HCT116 (cell line): ENCODE measurements around the gene C3orf20. TPM values are rescaled to one million over a fixed set of nuclear protein-coding genes. Genes with fewer than 3 reads are reported as not detected.

Source experiments
- ATAC-seq: fragments of 200-7000 bp; cut with Tn5 transposase; 2 replicates; pipeline ENCODE4 v1.9.1; 2020; ENCODE audit warnings: mild to moderate bottlenecking, moderate library complexity
- BruUV-seq: library from RNA; stranded (reverse); fragments of 400-500 nt; replicated peaks from 2 replicates; lab custom pipeline; 2021; lab: Mats Ljungman, UMichigan
- CTCF ChIA-PET: fragments of 300-600 bp; sonication (Branson Sonifier 250); formaldehyde crosslinking; loops from one replicate; lab custom pipeline; 2021; ENCODE audit warnings: antibody characterized with exemption; lab: Charles Lee
- POLR2A ChIA-PET: fragments of 300-600, 350-600 bp; sonication (Branson Sonifier 250); formaldehyde crosslinking; loops from one replicate; lab custom pipeline; 2021; ENCODE audit warnings: antibody characterized with exemption; lab: Charles Lee
- RAD21 ChIA-PET, 2 experiments: fragments of 300-600 bp; sonication (Branson Sonifier 250); formaldehyde crosslinking; loops; one replicate each; lab custom pipeline; 2023; ENCODE audit warnings: low total read pairs in 2 of 2; ENCODE audit not compliant: uncharacterized antibody in 2 of 2, unreplicated experiment in 2 of 2, low non-redundant PET in 1 of 2; lab: Charles Lee
- DNase-seq: peaks from one replicate; pipeline ENCODE4 v3.0.0-alpha.2; 2010; ENCODE audit warnings: low read depth, low spot score
- H2AFZ ChIP-seq: fragments of 200-600 bp; shearing (Covaris generic), sonication (generic); 2 replicates; pipeline ENCODE4 v1.6.1; 2017; ENCODE audit warnings: low read depth, mixed run types, mixed read lengths, antibody characterized with exemption, low read length; ENCODE audit not compliant: poor library complexity, severe bottlenecking
- H3K27ac ChIP-seq: 2 replicates; pipeline ENCODE4 v1.5.1; 2012; ENCODE audit warnings: low read depth, low read length
- H3K27me3 ChIP-seq: fragments of 200-600 bp; sonication (generic); 2 replicates; pipeline ENCODE4 v1.6.1; 2016; ENCODE audit warnings: mixed run types, low read length, mixed read lengths; ENCODE audit not compliant: insufficient read depth
- H3K36me3 ChIP-seq, 2 experiments: fragments of 200-500 bp in 1 of 2; fragments of 200-600 bp in 1 of 2; sonication (Bioruptor generic) in 1 of 2; sonication (generic) in 1 of 2; 2 replicates each; pipeline versions ENCODE4 v1.5.1 to v1.6.1; 2014 to 2016; ENCODE audit warnings: low read length in 2 of 2, inconsistent platforms in 1 of 2, mixed read lengths in 1 of 2, mixed run types in 1 of 2; ENCODE audit not compliant: insufficient read depth in 2 of 2, control insufficient read depth in 1 of 2
- H3K4me1 ChIP-seq, 2 experiments: fragments of 200-600 bp in 1 of 2; sonication (generic) in 1 of 2; 2 replicates each; pipeline versions ENCODE4 v1.5.1 to v1.6.1; 2012 to 2017; ENCODE audit warnings: low read length in 2 of 2, inconsistent platforms in 1 of 2, mild to moderate bottlenecking in 1 of 2, mixed read lengths in 1 of 2, mixed run types in 1 of 2, moderate library complexity in 1 of 2; ENCODE audit not compliant: insufficient read depth in 2 of 2, control insufficient read depth in 1 of 2
- H3K4me2 ChIP-seq: fragments of 200-600 bp; sonication (generic); 2 replicates; pipeline ENCODE4 v1.6.1; 2017; ENCODE audit warnings: mixed run types, low read length, mixed read lengths
- H3K4me3 ChIP-seq, 2 experiments: fragments of 200-600 bp in 1 of 2; sonication (generic) in 1 of 2; replicated peaks in 1 of 2; 2 replicates each; pipeline ENCODE4 v1.5.1; 2011 to 2016; ENCODE audit warnings: low read length in 2 of 2, control low read depth in 1 of 2, low read depth in 1 of 2, mild to moderate bottlenecking in 1 of 2, mixed read lengths in 1 of 2, mixed run types in 1 of 2
- H3K79me2 ChIP-seq: fragments of 200-600 bp; sonication (generic); 2 replicates; pipeline ENCODE4 v1.6.1; 2017; ENCODE audit warnings: mild to moderate bottlenecking, mixed run types, low read length, moderate library complexity, mixed read lengths; ENCODE audit not compliant: insufficient read depth
- H3K9ac ChIP-seq: fragments of 200-600 bp; sonication (generic); 2 replicates; pipeline ENCODE4 v1.6.1; 2016; ENCODE audit warnings: low read length, mixed read lengths
- H3K9me2 ChIP-seq: fragments of 200-600 bp; sonication (generic), shearing (Covaris generic); 2 replicates; pipeline ENCODE4 v1.6.1; 2017; ENCODE audit warnings: mixed run types, mild to moderate bottlenecking, moderate library complexity; ENCODE audit not compliant: insufficient read depth
- H3K9me3 ChIP-seq, 2 experiments: fragments of 200-500 bp in 1 of 2; fragments of 200-600 bp in 1 of 2; sonication (Bioruptor generic) in 1 of 2; sonication (generic) in 1 of 2; 2 replicates each; pipeline ENCODE4 v1.6.1; 2014 to 2017; ENCODE audit warnings: low read length in 2 of 2, mixed read lengths in 2 of 2, inconsistent platforms in 1 of 2, low read depth in 1 of 2, mild to moderate bottlenecking in 1 of 2, mixed run types in 1 of 2, moderate library complexity in 1 of 2; ENCODE audit not compliant: control insufficient read depth in 1 of 2, insufficient read depth in 1 of 2
- H4K20me1 ChIP-seq: fragments of 200-600 bp; sonication (generic), shearing (Covaris generic); 2 replicates; pipeline ENCODE4 v1.6.1; 2017; ENCODE audit warnings: mixed run types, mild to moderate bottlenecking, moderate library complexity; ENCODE audit not compliant: insufficient read depth
- CEBPB ChIP-seq: IDR thresholded peaks from 2 replicates; pipeline ENCODE4 v1.6.1; 2012; ENCODE audit warnings: low read depth
- EGR1 ChIP-seq: IDR thresholded peaks from 2 replicates; pipeline ENCODE4 v1.6.1; 2012; ENCODE audit warnings: low read depth
- EZH2 ChIP-seq: fragments of 200-600 bp; sonication (generic); IDR thresholded peaks from 2 replicates; pipeline ENCODE4 v1.6.1; 2017; ENCODE audit warnings: antibody characterized with exemption, mixed run types
- JUND ChIP-seq: IDR thresholded peaks from 2 replicates; pipeline ENCODE4 v1.6.1; 2012
- MAX ChIP-seq: IDR thresholded peaks from 2 replicates; pipeline ENCODE4 v1.6.1; 2012
- POLR2A ChIP-seq: IDR thresholded peaks from 2 replicates; pipeline ENCODE4 v1.7.0; 2011; ENCODE audit warnings: borderline replicate concordance; ENCODE audit not compliant: insufficient read depth, insufficient read length; ENCODE audit errors: extremely low read depth
- RAD21 ChIP-seq: IDR thresholded peaks from 2 replicates; pipeline ENCODE4 v1.6.1; 2012; ENCODE audit warnings: low read depth, mild to moderate bottlenecking
- SP1 ChIP-seq: IDR thresholded peaks from 2 replicates; pipeline ENCODE4 v1.6.1; 2012; ENCODE audit warnings: low read depth
- SRF ChIP-seq: IDR thresholded peaks from 2 replicates; pipeline ENCODE4 v1.6.1; 2012; ENCODE audit warnings: low read depth
- TCF7L2 ChIP-seq: IDR thresholded peaks from 2 replicates; pipeline ENCODE4 v1.7.0; 2011; ENCODE audit warnings: borderline replicate concordance, inconsistent platforms; ENCODE audit not compliant: insufficient read depth, insufficient read length; ENCODE audit errors: extremely low read depth
- ZBTB33 ChIP-seq: IDR thresholded peaks from 2 replicates; pipeline ENCODE4 v1.6.1; 2011; ENCODE audit warnings: mild to moderate bottlenecking, low read length, moderate library complexity; ENCODE audit not compliant: insufficient replicate concordance; ENCODE audit errors: extremely low read depth
- ZFX ChIP-seq: fragments of 450-650 bp; IDR thresholded peaks from 2 replicates; pipeline ENCODE4 v1.6.1; 2017
- ZNF274 ChIP-seq: fragments of 200-500 bp; sonication (Bioruptor generic); IDR thresholded peaks from 2 replicates; pipeline ENCODE4 v1.6.1; 2014; ENCODE audit warnings: mild to moderate bottlenecking, low read depth, low read length, inconsistent platforms
- intact Hi-C: fragments of 100-400 bp; cut with micrococcal nuclease; formaldehyde crosslinking; loops from 2 replicates; pipeline ENCODE4 v1.10.0; 2022
- total RNA-seq: library from RNA; stranded (reverse); gene quantifications from one replicate; pipeline ENCODE4 v1.2.1, GENCODE V29; 2021; ENCODE audit not compliant: unreplicated experiment

Gene C3orf20
- total RNA-seq, 1 experiment from 2014 or later, result 0.20 TPM

GRCh38 chr3:14806641-14807263 lies 131.8 kb downstream of the C3orf20 start:
- ChIA-PET RAD21 (no interaction called here), CTCF (no interaction called here), POLR2A (no interaction called here)
- Histone ChIP-seq H2AFZ (no peak overlapping the region), H3K36me3 (no peaks in the 10 kb centered on the region), H3K4me2 (no peak overlapping the region; the same call in 1 of the 2 replicates), H3K4me3 (no peak overlapping the region), H4K20me1 (no peaks in the 10 kb centered on the region), H3K27me3 (no peaks in the 10 kb centered on the region), H3K27ac (no peak overlapping the region), H3K9me2 (no peaks in the 10 kb centered on the region), H3K4me1 (peaks cover 8 to 29% of the 10 kb centered on the region in 2 experiments; a peak in 3 of 4 replicates), H3K9ac (no peak overlapping the region), H3K9me3 (no peaks in the 10 kb centered on the region), H3K79me2 (no peaks in the 10 kb centered on the region)
- intact Hi-C loops, result loop anchor here (5.0 kb wide), 1 partner anchor 91 kb away; no protein-coding TSS in a partner anchor
- TF ChIP-seq RAD21 (no peak), JUND (no peak), CEBPB (no peak), EZH2 (no peak), ZBTB33 (no peak), ZFX (no peak), MAX (no peak), ZNF274 (no peak), TCF7L2 (no peak), EGR1 (no peak), POLR2A (no peak), SP1 (no peak), SRF (no peak)
- no TSS peak for BruUV-seq
- ATAC-seq (no peak), DNase-seq (no peak)
